Renal cortical epithelial cell (primary cell): ENCODE results near the gene NAA80. TPM values are rescaled to one million over a fixed set of nuclear protein-coding genes. Genes with fewer than 3 reads are reported as not detected.
"Not testable (repeated sequence)": the region's sequence is repeated elsewhere in the genome, so short reads cannot be mapped to it uniquely, and the experiment has no call there.

Source experiments
- DNase-seq: peaks from one replicate; pipeline ENCODE4 v3.0.0-alpha.2; 2011; ENCODE audit warnings: low read depth
- total RNA-seq: library from RNA; depleted of rRNA; stranded (reverse); fragments of >200 nt; gene quantifications from 2 replicates; pipeline ENCODE4 v1.2.3, GENCODE V29; 2014

The NAA80 gene
- total RNA-seq, 1 donor from 2014 or later: 2.8 TPM

DNA sequence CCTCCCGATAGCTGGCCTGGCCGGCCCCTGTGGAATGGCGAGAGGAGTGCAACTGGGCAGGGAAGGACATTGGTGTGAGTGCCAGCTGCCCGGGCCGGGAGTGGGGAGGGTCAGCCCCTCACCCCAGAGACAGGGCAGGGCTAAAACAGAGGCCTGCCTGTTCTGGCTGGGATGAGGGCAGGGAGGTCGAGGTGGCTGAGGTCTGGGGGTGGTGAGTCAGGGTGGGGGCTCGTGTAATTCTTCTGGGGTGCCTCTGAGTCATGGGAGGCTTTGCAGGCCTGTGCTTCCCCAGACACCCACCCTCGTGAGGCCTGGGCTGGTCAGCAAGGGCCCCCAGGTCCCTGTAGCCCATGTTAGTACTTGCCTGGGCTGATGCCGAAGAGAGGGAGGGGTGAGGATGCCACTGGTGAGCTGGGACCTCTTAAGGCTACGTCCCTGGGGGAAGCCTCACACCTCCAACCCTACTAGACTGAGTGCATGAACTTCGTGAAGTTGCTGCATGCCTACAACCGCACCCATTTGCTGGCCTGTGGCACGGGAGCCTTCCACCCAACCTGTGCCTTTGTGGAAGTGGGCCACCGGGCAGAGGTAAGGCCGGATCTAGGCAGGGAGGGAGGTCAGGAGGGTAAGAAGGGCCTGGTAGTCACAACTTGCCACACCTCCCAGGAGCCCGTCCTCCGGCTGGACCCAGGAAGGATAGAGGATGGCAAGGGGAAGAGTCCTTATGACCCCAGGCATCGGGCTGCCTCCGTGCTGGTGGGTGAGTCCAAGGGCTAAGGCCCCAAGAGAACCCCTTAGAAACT is 28.6 kb downstream of the NAA80 start:
- DNase-seq: no peak

GRCh38 chr3:50269977-50270413 is 29.2 kb downstream of the NAA80 start:
- peak; percentile 59 for DNase-seq

DNA sequence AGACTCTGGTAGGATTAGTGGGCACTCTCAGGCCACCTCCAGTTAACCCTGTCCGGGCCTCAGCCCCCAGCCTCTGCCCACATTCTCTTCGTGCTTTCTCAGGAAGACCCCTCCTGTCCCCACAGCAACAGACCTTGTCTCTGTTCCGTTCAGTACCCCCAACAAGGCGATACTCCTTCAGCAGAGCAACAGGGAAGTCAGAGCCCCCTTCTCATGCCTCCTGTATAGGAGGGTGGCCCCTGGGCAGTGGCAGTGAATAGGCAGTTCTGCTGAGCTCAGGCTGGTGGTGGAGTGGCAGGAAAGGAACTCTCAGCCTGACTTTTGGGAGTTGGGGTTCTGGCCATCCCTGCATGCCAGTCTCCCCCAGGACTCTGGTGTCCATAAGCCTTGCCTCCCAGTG is 29.7 kb downstream of the NAA80 start:
- no peak for DNase-seq

DNA sequence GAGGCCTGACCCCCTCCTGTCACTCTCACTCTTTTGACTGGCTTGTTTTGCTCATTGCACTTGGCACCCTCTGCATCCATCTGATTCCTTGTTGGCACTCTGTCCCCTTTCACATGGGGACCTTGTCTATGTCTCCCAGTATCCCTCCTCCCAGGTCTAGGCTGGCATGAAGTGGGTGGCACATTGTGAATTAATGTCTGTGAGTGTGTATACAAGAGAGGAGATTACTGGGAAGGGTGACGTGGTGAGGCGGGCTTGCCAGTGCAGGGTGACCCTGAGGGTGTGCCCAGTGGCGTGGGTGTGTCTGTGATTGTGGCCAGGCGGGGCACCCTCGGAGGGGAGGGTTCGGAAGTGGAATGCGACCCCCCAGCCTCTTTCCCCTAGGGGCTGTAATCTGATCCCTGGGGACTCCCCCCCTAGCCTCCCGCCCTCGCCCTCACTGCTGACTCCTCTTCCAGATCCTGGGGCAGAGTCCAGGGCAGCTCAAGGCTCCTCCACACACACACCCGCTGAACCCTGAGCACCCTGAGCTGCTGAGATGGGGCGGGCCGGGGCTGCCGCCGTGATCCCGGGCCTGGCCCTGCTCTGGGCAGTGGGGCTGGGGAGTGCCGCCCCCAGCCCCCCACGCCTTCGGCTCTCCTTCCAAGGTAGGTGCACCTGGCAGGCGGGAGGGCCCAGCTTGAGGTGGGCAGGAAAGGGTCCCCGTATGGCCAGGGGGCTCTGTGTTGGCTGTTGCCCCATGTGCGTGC is 30.3 kb downstream of the NAA80 start, which contains the start of gene SEMA3B:
SEMA3B (plus strand) TSS at position 445 of the 749 bp plus-strand sequence; CDS start at position 539, 94 bp downstream.
- DNase-seq: peak; percentile 86

DNA sequence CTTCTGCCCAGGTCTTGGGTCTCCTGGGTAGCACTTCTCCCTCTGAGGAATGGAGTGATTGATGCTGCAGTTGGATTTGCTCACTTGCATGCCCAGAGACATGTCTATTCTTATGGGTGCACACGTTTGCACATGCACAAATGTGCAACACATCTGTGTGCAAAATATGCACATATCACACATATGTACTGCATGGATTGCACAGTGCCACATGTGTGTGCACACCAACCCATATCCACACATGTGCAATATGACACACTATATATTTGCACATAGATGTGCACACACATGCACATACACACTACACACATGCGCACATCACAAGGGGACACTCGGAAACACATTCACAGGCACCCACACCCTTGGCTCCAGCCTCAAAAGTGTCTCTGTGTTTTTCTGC is 30.9 kb downstream of the NAA80 start:
- no peak for DNase-seq

GRCh38 chr3:50267280-50267913 is 31.8 kb downstream of the NAA80 start:
- no peak for DNase-seq

- no peak for DNase-seq
These were observed 32.4 kb downstream of the NAA80 start for GRCh38 chr3:50266836-50267235.

- DNase-seq: no peak
These were observed 33.2 kb downstream of the NAA80 start for GRCh38 chr3:50266017-50266416.

DNA sequence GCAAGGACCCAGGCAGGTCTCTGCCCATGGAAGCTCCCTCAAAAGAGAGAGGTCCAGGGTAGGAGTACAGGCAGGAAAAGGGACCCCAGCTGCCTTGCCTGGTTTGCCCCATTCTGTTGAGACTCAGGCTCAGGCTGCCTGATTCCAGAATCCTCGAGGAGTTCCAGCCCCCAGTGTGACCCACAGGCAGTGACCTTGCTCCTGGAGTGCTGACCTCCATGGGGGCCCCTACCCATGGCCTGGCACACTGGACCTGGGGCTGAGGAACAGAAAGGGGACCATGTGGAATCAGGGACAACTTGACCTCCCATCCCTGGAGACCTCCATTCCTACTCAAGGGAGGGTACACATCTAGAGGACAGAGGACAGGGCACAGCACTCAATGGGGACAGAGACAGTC is 33.6 kb downstream of the NAA80 start:
- DNase-seq: no peak

GRCh38 chr3:50264964-50265485 is 34.2 kb downstream of the NAA80 start:
- peak; percentile 77 for DNase-seq

- peak; percentile 92 for DNase-seq
These were observed 34.7 kb downstream of the NAA80 start for GRCh38 chr3:50264383-50264963.

GRCh38 chr3:50263478-50264382 is 35.5 kb downstream of the NAA80 start:
- DNase-seq: peak; percentile 41

DNA sequence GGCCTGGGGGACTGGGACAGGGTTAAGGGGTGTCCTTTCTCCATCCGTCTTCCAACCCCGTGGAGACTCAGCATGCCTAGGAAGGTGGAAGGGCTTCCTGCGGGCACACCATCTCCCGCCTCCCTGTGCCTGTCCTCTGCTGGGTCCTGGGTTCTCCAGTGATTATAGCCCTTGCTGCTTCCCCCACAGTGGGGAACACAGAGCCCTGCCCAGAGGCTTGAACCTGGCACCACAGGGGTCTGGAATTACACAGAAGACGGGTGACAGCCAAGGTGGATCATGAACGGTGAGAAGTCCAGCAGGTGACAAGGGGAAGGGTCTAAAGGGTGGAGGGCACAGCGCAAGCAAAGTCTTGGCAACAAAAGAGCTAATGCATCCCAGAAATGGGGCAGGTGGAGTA is 36.4 kb downstream of the NAA80 start:
- DNase-seq: no peak

DNA sequence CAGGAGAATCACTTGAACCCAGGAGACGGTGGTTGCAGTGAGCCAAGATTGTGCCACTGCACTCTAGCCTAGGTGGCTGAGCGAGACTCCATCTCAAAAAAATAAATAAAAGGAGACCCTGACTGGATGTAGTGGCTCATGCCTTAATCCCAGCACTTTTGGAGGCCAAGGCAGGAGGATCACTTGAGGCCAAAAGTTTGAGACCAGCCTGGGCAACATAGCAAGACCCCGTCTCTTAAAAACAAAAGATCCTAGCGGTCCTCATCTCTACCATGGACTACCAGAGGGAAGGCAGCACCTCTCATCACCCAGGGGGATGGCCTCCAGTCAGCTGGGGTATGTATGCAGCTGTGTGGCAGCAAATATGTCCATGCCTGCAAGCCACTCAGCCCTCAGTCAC is 37.0 kb downstream of the NAA80 start:
- DNase-seq: not testable (repeated sequence)

DNA sequence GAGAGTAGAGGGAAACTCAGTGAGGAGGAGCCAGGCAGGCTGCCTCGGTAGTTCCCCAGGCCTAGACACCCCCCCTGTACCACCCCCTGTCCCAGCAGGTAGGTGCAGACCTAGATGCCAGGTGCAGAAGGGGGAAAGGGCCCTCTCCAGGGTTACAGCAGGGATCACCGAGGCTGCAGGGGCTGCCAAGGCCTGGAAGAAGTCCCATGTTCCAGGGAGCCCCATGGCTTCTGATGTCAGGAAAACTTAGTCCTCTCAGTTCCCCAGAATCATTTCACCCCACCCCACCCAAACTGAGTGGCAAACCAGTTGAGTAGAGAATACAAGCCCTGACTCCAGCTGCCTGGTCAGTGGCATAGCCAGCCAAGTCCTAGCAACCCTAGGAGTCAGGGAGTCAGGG is 37.7 kb downstream of the NAA80 start:
- DNase-seq: no peak

GRCh38 chr3:50260942-50261441 is 38.2 kb downstream of the NAA80 start:
- DNase-seq: no peak

DNA sequence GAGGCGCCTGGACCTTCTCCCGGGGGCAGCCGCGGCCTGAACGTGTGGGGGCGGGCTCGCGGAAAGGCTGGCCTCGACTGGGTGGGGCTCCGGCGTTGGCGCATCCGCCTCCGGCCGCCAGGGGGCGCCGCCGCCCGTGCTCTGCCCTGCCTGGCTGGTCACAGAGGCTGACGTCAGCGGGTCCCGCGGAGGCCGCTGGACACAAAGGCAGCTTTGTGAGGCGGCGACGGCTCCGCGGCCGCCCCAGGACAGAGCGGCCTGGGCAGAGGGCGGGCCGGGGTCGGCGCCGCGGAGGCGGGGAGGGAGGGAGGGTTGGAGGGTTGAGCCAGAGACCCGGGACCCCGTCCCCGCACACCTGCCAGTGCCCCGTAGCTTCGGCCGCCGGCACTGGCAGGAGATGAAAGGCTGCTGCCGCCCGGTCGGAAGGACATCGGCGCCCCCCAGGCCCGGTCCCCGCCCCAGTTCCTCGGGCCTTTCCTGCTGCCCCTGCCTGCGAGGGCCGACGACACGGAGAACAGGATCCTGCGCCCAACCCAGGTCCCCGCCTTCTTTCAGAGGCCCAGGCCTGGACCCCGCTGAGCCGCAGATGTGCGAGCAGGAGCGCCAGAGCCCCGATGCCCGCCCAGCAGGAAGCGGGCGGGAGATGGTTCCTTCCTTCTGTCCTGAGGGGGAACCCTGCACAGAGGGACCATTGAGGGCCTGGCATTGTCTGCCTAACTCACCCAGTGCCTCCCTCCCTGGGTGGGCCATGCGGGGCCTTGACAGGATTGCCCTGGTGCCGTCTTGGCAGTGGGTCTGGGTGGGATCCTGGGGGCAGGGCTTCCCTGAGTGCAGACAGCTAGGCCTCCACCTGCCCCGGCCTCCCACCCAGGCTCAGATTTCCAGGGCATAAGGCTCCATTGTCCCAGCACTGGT is 38.9 kb downstream of the NAA80 start:
- peak; percentile 60 for DNase-seq

- no peak for DNase-seq
These were observed 39.7 kb downstream of the NAA80 start for GRCh38 chr3:50259432-50260026.

DNA sequence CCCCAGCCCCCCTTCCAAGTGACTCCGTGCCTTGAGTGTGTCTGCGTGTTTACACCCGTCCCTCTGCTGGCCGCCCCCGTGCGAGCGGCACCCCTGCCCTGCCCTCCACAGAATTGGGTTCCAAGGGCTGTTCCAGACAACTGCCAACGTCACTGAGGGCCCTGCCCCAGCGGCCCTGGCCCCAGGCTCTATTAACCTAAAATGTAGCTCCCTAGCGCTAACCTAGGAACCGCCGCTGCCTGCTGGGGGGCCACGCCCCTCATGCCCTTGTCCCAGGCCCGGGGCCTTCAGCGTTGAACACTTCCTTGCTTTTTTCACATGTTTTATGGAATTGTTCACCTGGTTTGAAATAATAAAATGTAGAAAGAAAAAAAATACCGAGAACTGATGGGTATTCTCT is 40.2 kb downstream of the NAA80 start:
- no peak for DNase-seq
